T47D (cell line): ENCODE data around the gene TAF13.

ENCODE experiments used
- DNase-seq, 2 experiments: peaks; one replicate each; pipeline versions ENCODE4 v3.0.0 to v3.0.0-alpha.2; 2011 to 2012; ENCODE audit warnings: low read depth in 1 of 2, low spot score in 1 of 2
- JUND ChIP-seq: IDR thresholded peaks from 2 replicates; pipeline ENCODE4 v1.6.1; 2012; ENCODE audit warnings: low read depth
- in situ Hi-C: cut with HindIII; loops from 2 replicates; pipeline ENCODE4 v1.10.0; 2016; ENCODE audit warnings: low sequenced_read_pairs, low pct_unique_long_range_greater_than_20kb

TAF13 gene

GRCh38 chr1:109089242-109090015 is 13.6 kb upstream of the TAF13 start:
- peak; percentile 38 to 88 for DNase-seq
- in situ Hi-C loops: no loop called here
- no peak for TF ChIP-seq JUND

- TF ChIP-seq JUND: no peak
- no peak for DNase-seq
- in situ Hi-C loops: no loop called here
These were observed 9.0 kb upstream of the TAF13 start for GRCh38 chr1:109084563-109085517.

GRCh38 chr1:109083923-109084322 is 8.1 kb upstream of the TAF13 start:
- TF ChIP-seq JUND: no peak
- in situ Hi-C loops: no loop called here
- no peak for DNase-seq

- DNase-seq: no peak
- in situ Hi-C loops: no loop called here
- TF ChIP-seq JUND: no peak
These were observed 7.7 kb upstream of the TAF13 start for GRCh38 chr1:109083501-109083900.

- no peak for DNase-seq
- in situ Hi-C loops: no loop called here
- TF ChIP-seq JUND: no peak
These were observed 4.8 kb upstream of the TAF13 start for GRCh38 chr1:109080441-109081082.

- no peak for TF ChIP-seq JUND
- no peak for DNase-seq
- in situ Hi-C loops: no loop called here
These were observed 3.4 kb upstream of the TAF13 start for GRCh38 chr1:109079240-109079622.

- no peak for DNase-seq
- in situ Hi-C loops: no loop called here
- no peak for TF ChIP-seq JUND
These were observed 2.5 kb upstream of the TAF13 start for GRCh38 chr1:109078317-109078716.

GRCh38 chr1:109069294-109069693 is 6.5 kb downstream of the TAF13 start:
- in situ Hi-C loops: no loop called here
- no peak for DNase-seq
- no peak for TF ChIP-seq JUND

- no peak for TF ChIP-seq JUND
- no peak for DNase-seq
- in situ Hi-C loops: no loop called here
These were observed 7.9 kb downstream of the TAF13 start for GRCh38 chr1:109067883-109068282.

- TF ChIP-seq JUND: no peak
- in situ Hi-C loops: no loop called here
- no peak for DNase-seq
These were observed 10.7 kb downstream of the TAF13 start for GRCh38 chr1:109065137-109065536.

- no peak for DNase-seq
- TF ChIP-seq JUND: no peak
- in situ Hi-C loops: no loop called here
These were observed 14.6 kb downstream of the TAF13 start for GRCh38 chr1:109061183-109061582.

GRCh38 chr1:109060707-109061106 is 15.1 kb downstream of the TAF13 start:
- in situ Hi-C loops: no loop called here
- no peak for DNase-seq
- TF ChIP-seq JUND: no peak

- no peak for DNase-seq
- in situ Hi-C loops: no loop called here
- no peak for TF ChIP-seq JUND
These were observed 16.8 kb downstream of the TAF13 start for GRCh38 chr1:109059026-109059425.
